Mesenchymal stem cell (in vitro differentiated cells and primary cell): ENCODE results near the gene TNNI3K.

Experiments used
- DNase-seq: peaks from one replicate; pipeline ENCODE4 v3.0.0-alpha.2; 2013
- H2AFZ ChIP-seq: one replicate; pipeline ENCODE4 v1.6.1; 2013; ENCODE audit warnings: low read depth, mild to moderate bottlenecking, control low read depth, inconsistent platforms, low read length, moderate library complexity
- H2AK5ac ChIP-seq: 2 replicates; pipeline ENCODE4 v1.6.1; 2013; ENCODE audit warnings: low read length, moderate library complexity, mild to moderate bottlenecking, inconsistent platforms; ENCODE audit not compliant: severe bottlenecking
- H2BK120ac ChIP-seq: one replicate; pipeline ENCODE4 v1.6.1; 2013; ENCODE audit warnings: low read depth, mild to moderate bottlenecking, inconsistent platforms, low read length, moderate library complexity
- H2BK12ac ChIP-seq, 2 experiments: one replicate each; pipeline ENCODE4 v1.6.1; 2013; ENCODE audit warnings: inconsistent platforms in 2 of 2, low read length in 2 of 2, mild to moderate bottlenecking in 2 of 2, moderate library complexity in 2 of 2, control low read depth in 1 of 2
- H2BK15ac ChIP-seq: one replicate; pipeline ENCODE4 v1.6.1; 2013; ENCODE audit warnings: mild to moderate bottlenecking, low read depth, inconsistent platforms; ENCODE audit not compliant: poor library complexity, severe bottlenecking
- H2BK5ac ChIP-seq: 2 replicates; pipeline ENCODE4 v1.6.1; 2013; ENCODE audit warnings: low read depth, mild to moderate bottlenecking, low read length, control low read depth, inconsistent platforms; ENCODE audit not compliant: poor library complexity, severe bottlenecking
- H3K14ac ChIP-seq, 2 experiments: one replicate each; pipeline ENCODE4 v1.6.1; 2013; ENCODE audit warnings: inconsistent platforms in 2 of 2, low read length in 2 of 2, control low read depth in 1 of 2, mild to moderate bottlenecking in 1 of 2, moderate library complexity in 1 of 2
- H3K18ac ChIP-seq, 2 experiments: one replicate each; pipeline ENCODE4 v1.6.1; 2013; ENCODE audit warnings: inconsistent platforms in 2 of 2, low read length in 2 of 2, control low read depth in 1 of 2, low read depth in 1 of 2, mild to moderate bottlenecking in 1 of 2
- H3K23ac ChIP-seq, 2 experiments: one replicate each; pipeline ENCODE4 v1.6.1; 2013; ENCODE audit warnings: inconsistent platforms in 2 of 2, low read length in 2 of 2, mild to moderate bottlenecking in 2 of 2, moderate library complexity in 2 of 2, control low read depth in 1 of 2
- H3K27ac ChIP-seq: 2 replicates; pipeline ENCODE4 v1.5.1; 2013; ENCODE audit warnings: mild to moderate bottlenecking, moderate library complexity, low read length, control low read depth, inconsistent platforms; ENCODE audit not compliant: poor library complexity, severe bottlenecking
- H3K27me3 ChIP-seq, 2 experiments: 2 replicates each; pipeline versions ENCODE4 v1.6.1 to v1.7.0; 2013; ENCODE audit warnings: low read length in 2 of 2, mild to moderate bottlenecking in 2 of 2, moderate library complexity in 2 of 2, control low read depth in 1 of 2, inconsistent platforms in 1 of 2; ENCODE audit not compliant: control insufficient read depth in 1 of 2, insufficient read depth in 1 of 2
- H3K36me3 ChIP-seq, 2 experiments: 2 replicates each; pipeline versions ENCODE4 v1.6.1 to v1.7.0; 2013; ENCODE audit warnings: low read length in 2 of 2, control low read depth in 1 of 2, inconsistent platforms in 1 of 2, low read depth in 1 of 2, mild to moderate bottlenecking in 1 of 2; ENCODE audit not compliant: insufficient read depth in 2 of 2, control insufficient read depth in 1 of 2
- H3K4ac ChIP-seq, 2 experiments: one replicate each; pipeline ENCODE4 v1.6.1; 2013; ENCODE audit warnings: inconsistent platforms in 2 of 2, low read length in 2 of 2, mild to moderate bottlenecking in 2 of 2, moderate library complexity in 2 of 2, control low read depth in 1 of 2, low read depth in 1 of 2
- H3K4me1 ChIP-seq: 2 replicates; pipeline ENCODE4 v1.6.1; 2013; ENCODE audit warnings: low read depth, low read length, control low read depth; ENCODE audit not compliant: control insufficient read depth, insufficient read depth
- H3K4me2 ChIP-seq: 2 replicates; pipeline ENCODE4 v1.6.1; 2013; ENCODE audit warnings: low read length, mild to moderate bottlenecking, inconsistent platforms; ENCODE audit not compliant: poor library complexity, severe bottlenecking
- H3K4me3 ChIP-seq, 2 experiments: 2 replicates each; pipeline versions ENCODE4 v1.5.1 to v1.7.0; 2013; ENCODE audit warnings: low read length in 2 of 2, mild to moderate bottlenecking in 2 of 2, control low read depth in 1 of 2, low read depth in 1 of 2; ENCODE audit not compliant: insufficient read depth in 1 of 2
- H3K79me1 ChIP-seq: replicated peaks from 2 replicates; pipeline ENCODE4 v1.6.1; 2013; ENCODE audit warnings: mild to moderate bottlenecking, control low read depth, low read length, inconsistent platforms; ENCODE audit not compliant: poor library complexity, severe bottlenecking
- H3K9ac ChIP-seq: 2 replicates; pipeline ENCODE4 v1.7.0; 2013; ENCODE audit warnings: mild to moderate bottlenecking, low read length, moderate library complexity
- H3K9me3 ChIP-seq: 2 replicates; pipeline ENCODE4 v1.7.0; 2013; ENCODE audit warnings: mild to moderate bottlenecking, low read length; ENCODE audit not compliant: control insufficient read depth
- H4K8ac ChIP-seq: one replicate; pipeline ENCODE4 v1.6.1; 2013; ENCODE audit warnings: inconsistent platforms, mild to moderate bottlenecking, low read length, moderate library complexity
- H4K91ac ChIP-seq: one replicate; pipeline ENCODE4 v1.6.1; 2013; ENCODE audit warnings: mild to moderate bottlenecking, low read length, inconsistent platforms
- WGBS: methylation state at CpG from one replicate; pipeline ENCODE4 v1.1.7; 2013; ENCODE audit warnings: mixed read lengths; 5-methylcytosine and 5-hydroxymethylcytosine counted together

The TNNI3K gene

DNA sequence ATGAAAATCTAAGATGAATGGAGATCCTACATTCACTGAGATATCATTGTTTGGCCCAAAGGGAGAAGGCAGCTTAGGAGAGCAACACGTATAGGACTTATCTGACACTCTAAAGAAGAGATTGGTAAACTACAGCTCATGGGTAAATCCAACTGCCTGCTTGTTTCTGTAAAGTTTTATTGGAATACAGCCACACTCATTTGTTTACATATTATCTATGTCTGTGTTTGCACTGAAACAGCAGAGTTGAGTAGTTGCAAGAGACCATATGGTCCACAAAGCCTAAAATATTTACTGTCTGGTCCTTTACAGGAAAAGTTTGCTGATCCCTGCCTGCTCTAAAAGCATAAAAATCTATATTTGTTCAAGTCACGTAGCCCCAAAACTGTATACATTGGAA, 291.5 kb downstream of the TNNI3K start:
- Histone ChIP-seq H3K79me1 (no peaks in the 10 kb centered on the region), H3K23ac (no peak overlapping the region), H3K27ac (no peak overlapping the region), H3K27me3 (no peaks in the 10 kb centered on the region), H2AFZ (no peak overlapping the region), H3K4me2 (no peak overlapping the region), H3K9me3 (no peaks in the 10 kb centered on the region), H3K18ac (no peak overlapping the region), H4K91ac (no peak overlapping the region), H3K4ac (no peak overlapping the region), H2BK12ac (no peak overlapping the region), H2BK15ac (no peak overlapping the region), H2BK5ac (no peak overlapping the region), H3K4me1 (peaks cover 2% of the 10 kb centered on the region), H2BK120ac (no peak overlapping the region), H4K8ac (no peak overlapping the region), H3K4me3 (no peak overlapping the region), H3K36me3 (no peaks in the 10 kb centered on the region), H3K14ac (no peak overlapping the region), H3K9ac (no peak overlapping the region), H2AK5ac (no peak overlapping the region)
- WGBS: 33% methylated on average over 1 of the region's 2 CpGs
- peak; percentile 3 for DNase-seq

DNA sequence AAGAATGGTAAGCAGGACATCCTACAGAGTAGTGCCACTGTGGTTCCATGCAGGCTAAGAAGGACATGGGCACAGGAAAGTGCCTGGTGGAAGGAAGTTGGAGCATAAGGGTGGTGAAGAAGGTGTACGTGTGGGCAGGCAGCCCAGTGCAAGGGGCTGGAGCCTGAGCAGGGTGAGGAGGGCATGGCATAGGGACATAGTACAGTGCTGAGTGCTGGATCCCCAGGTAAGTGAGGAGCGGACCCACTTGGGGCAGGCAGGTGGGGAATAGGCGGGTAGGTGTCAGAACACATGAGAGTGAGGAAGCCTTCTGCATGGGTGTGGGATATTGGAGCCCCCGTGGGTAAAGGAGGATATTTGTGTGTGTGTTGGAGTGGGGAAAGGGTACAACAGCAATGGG, 292.9 kb downstream of the TNNI3K start:
- Histone ChIP-seq H3K27me3 (no peaks in the 10 kb centered on the region), H3K4me3 (no peak overlapping the region), H3K4ac (no peak overlapping the region), H2BK5ac (no peak overlapping the region), H2BK120ac (no peak overlapping the region), H2BK15ac (no peak overlapping the region), H3K9ac (no peak overlapping the region), H2AFZ (no peak overlapping the region), H2BK12ac (no peak overlapping the region), H3K23ac (no peak overlapping the region), H3K18ac (no peak overlapping the region), H2AK5ac (no peak overlapping the region), H3K9me3 (no peaks in the 10 kb centered on the region), H3K4me1 (peaks cover 2% of the 10 kb centered on the region), H3K79me1 (no peaks in the 10 kb centered on the region), H3K14ac (no peak overlapping the region), H3K4me2 (no peak overlapping the region), H3K36me3 (no peaks in the 10 kb centered on the region), H4K8ac (no peak overlapping the region), H4K91ac (no peak overlapping the region), H3K27ac (no peak overlapping the region)
- no peak for DNase-seq
- 82% methylated on average over 4 of the region's 4 CpGs for WGBS

DNA sequence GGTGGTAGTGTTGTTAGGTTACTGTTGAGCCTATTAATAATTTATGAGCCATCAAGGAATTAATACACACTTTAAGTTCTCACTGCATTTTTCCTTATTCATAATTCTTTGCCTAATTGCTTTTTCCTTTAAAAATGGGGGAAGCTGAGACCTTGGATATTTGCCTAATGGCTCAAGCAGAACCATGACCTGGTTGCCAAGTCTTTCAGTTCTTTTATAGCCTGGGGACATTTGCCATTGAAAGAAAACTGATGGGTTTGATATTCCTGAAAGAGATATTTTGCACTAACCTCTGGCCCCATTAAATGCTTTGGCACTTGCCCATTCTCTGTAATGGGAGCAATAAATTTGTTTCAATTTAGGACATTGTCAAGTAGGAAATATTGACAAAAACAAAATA, 295.7 kb downstream of the TNNI3K start:
- H3K27ac ChIP-seq: no peak overlapping the region
- H2BK12ac ChIP-seq: no peak overlapping the region
- H2BK15ac ChIP-seq: no peak overlapping the region
- no peaks in the 10 kb centered on the region for H3K9me3 ChIP-seq
- DNase-seq: no peak
- H3K4me3 ChIP-seq: no peak overlapping the region
- no peak overlapping the region for H3K14ac ChIP-seq
- peaks cover 2% of the 10 kb centered on the region for H3K4me1 ChIP-seq
- H3K9ac ChIP-seq: no peak overlapping the region
- H3K4me2 ChIP-seq: no peak overlapping the region
- H3K23ac ChIP-seq: no peak overlapping the region
- H4K8ac ChIP-seq: no peak overlapping the region
- H4K91ac ChIP-seq: no peak overlapping the region
- H3K4ac ChIP-seq: no peak overlapping the region
- no peak overlapping the region for H2BK5ac ChIP-seq
- no peaks in the 10 kb centered on the region for H3K27me3 ChIP-seq
- no peak overlapping the region for H2AK5ac ChIP-seq
- no peak overlapping the region for H2AFZ ChIP-seq
- no peaks in the 10 kb centered on the region for H3K36me3 ChIP-seq
- no peaks in the 10 kb centered on the region for H3K79me1 ChIP-seq
- no peak overlapping the region for H2BK120ac ChIP-seq
- no peak overlapping the region for H3K18ac ChIP-seq

DNA sequence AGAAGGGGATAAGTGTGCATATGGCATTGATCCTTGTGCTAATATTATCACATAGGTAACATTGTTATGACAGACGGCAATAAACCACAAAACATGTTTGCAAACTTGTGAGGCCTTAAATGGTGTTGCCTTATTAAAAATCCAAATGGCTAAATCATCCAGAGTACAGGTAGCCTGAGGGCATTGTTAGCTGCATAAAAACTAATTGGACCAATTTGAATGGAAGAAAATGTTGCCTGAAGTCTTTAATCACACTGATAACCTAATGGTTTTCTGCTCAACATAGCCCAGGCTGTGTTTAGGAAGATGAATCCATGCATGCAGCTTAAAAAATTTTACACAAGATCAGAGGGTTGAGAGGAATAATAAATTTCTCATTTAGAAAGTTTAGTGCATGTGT, 296.6 kb downstream of the TNNI3K start:
- H2BK15ac ChIP-seq: no peak overlapping the region
- no peaks in the 10 kb centered on the region for H3K79me1 ChIP-seq
- H3K23ac ChIP-seq: no peak overlapping the region
- H3K4me1 ChIP-seq: peaks cover 2% of the 10 kb centered on the region
- H4K8ac ChIP-seq: no peak overlapping the region
- H3K4me3 ChIP-seq: no peak overlapping the region
- no peak overlapping the region for H2BK120ac ChIP-seq
- H3K14ac ChIP-seq: no peak overlapping the region
- H2BK5ac ChIP-seq: no peak overlapping the region
- 93% methylated on average over 1 of the region's 1 CpG for WGBS
- no peak overlapping the region for H3K27ac ChIP-seq
- no peak overlapping the region for H3K4ac ChIP-seq
- H3K36me3 ChIP-seq: no peaks in the 10 kb centered on the region
- no peak overlapping the region for H3K4me2 ChIP-seq
- no peak overlapping the region for H2AFZ ChIP-seq
- H4K91ac ChIP-seq: no peak overlapping the region
- H3K9me3 ChIP-seq: no peaks in the 10 kb centered on the region
- no peak for DNase-seq
- no peak overlapping the region for H2AK5ac ChIP-seq
- H3K27me3 ChIP-seq: no peaks in the 10 kb centered on the region
- no peak overlapping the region for H3K9ac ChIP-seq
- no peak overlapping the region for H2BK12ac ChIP-seq
- no peak overlapping the region for H3K18ac ChIP-seq
